GM10266 (cell line): ENCODE data around the gene ERI2.
"Not testable (repeated sequence)": the region's sequence is repeated elsewhere in the genome, so short reads cannot be mapped to it uniquely, and the experiment has no call there.

ENCODE experiments used
- DNase-seq: peaks from one replicate; pipeline ENCODE4 v3.0.0; 2012; ENCODE audit errors: extremely low spot score
- CTCF ChIP-seq: IDR thresholded peaks from 2 replicates; pipeline ENCODE4 v1.5.1; 2012; ENCODE audit warnings: mild to moderate bottlenecking, low read depth; ENCODE audit not compliant: control insufficient read depth, insufficient read depth; ENCODE audit errors: missing control alignments

Gene ERI2

GRCh38 chr16:20818929-20819585 lies 12.8 kb upstream of the ERI2 start:
- no peak for DNase-seq
- no peak for TF ChIP-seq CTCF

GRCh38 chr16:20814784-20815183 lies 8.5 kb upstream of the ERI2 start:
- no peak for TF ChIP-seq CTCF
- DNase-seq = no peak

GRCh38 chr16:20812510-20812909 lies 6.2 kb upstream of the ERI2 start:
- TF ChIP-seq CTCF = no peak
- DNase-seq = no peak

- TF ChIP-seq CTCF = no peak
- DNase-seq = no peak
These were observed 5.7 kb upstream of the ERI2 start for GRCh38 chr16:20811889-20812439.

- TF ChIP-seq CTCF = no peak
- DNase-seq = no peak
These were observed 1.6 kb upstream of the ERI2 start for GRCh38 chr16:20807862-20808261.

GRCh38 chr16:20805684-20806167 lies 546 bp downstream of the ERI2 start:
- not testable (repeated sequence) for DNase-seq

- no peak for DNase-seq
- TF ChIP-seq CTCF = no peak
These were observed 2.6 kb downstream of the ERI2 start for GRCh38 chr16:20803561-20804214.
